ENCODE results near the gene ATP9B. TPM values are rescaled to one million over a fixed set of nuclear protein-coding genes. Genes with fewer than 3 reads are reported as not detected.
"Not testable (repeated sequence)": the region's sequence is repeated elsewhere in the genome, so short reads cannot be mapped to it uniquely, and the experiment has no call there.

ATP9B gene
- total RNA-seq, 3 donors from 2014 or later (not counting 1 experiment from before 2014, with no cell fraction given) = 66.0 to 78.9 (median 68.0) TPM

- Histone ChIP-seq H3K36me3 (ENCODE audit: control insufficient read depth, insufficient read depth, low read length) (peaks cover 3% of the 10 kb centered on the region), H3K27me3 (ENCODE audit: control insufficient read depth, insufficient read depth, low read length) (no peaks in the 10 kb centered on the region), H3K4me3 (ENCODE audit: low read length) (no peak overlapping the region), H3K4me1 (ENCODE audit: control insufficient read depth, insufficient read depth, low read length) (no peaks in the 10 kb centered on the region), H3K27ac (ENCODE audit: low read length) (no peak overlapping the region), H3K9me3 (ENCODE audit: control insufficient read depth, insufficient read depth, low read length) (no peaks in the 10 kb centered on the region)
- Mint-ChIP-seq H3K4me1 (peaks cover 42 to 73% of the 10 kb centered on the region in 2 donors), H3K36me3 (peaks cover 10% of the 10 kb centered on the region), H3K27me3 (ENCODE audit: low read depth in 2 of 2) (no peaks in the 10 kb centered on the region), H3K9me3 (no peaks in the 10 kb centered on the region), H3K4me3 (no peak overlapping the region), H3K27ac (peak overlapping the region; percentile 52 to 63)
- no peak for DNase-seq
- no peak for ATAC-seq
- 92% methylated on average over 1 of the region's 1 CpG for WGBS (ENCODE audit: insufficient coverage)
- TF ChIP-seq CTCF (IDR thresholded peaks at IDR 0.05) = no peak
- intact Hi-C loops (cut with micrococcal nuclease) = no loop called here
Observed at GRCh38 chr18:79077181-79077580, 8.0 kb downstream of the ATP9B start.

GRCh38 chr18:79078791-79079190 lies 9.6 kb downstream of the ATP9B start:
- Mint-ChIP-seq H3K27ac (peak overlapping the region in 1 of 2 donors; percentile 39), H3K4me1 (peaks cover 39 to 70% of the 10 kb centered on the region in 2 donors)
- H3K27me3 Mint-ChIP-seq (ENCODE audit: low read depth in 2 of 2); H3K4me1 ChIP-seq (ENCODE audit: control insufficient read depth, insufficient read depth, low read length); H3K27me3 ChIP-seq (ENCODE audit: control insufficient read depth, insufficient read depth, low read length); ATAC-seq; H3K4me3 ChIP-seq (ENCODE audit: low read length); H3K36me3 Mint-ChIP-seq; H3K9me3 ChIP-seq (ENCODE audit: control insufficient read depth, insufficient read depth, low read length); intact Hi-C loops (cut with micrococcal nuclease); DNase-seq; H3K27ac ChIP-seq (ENCODE audit: low read length); H3K4me3 Mint-ChIP-seq; H3K36me3 ChIP-seq (ENCODE audit: control insufficient read depth, insufficient read depth, low read length); H3K9me3 Mint-ChIP-seq: not testable (repeated sequence)
- 97% methylated on average over 3 of the region's 5 CpGs for WGBS (ENCODE audit: insufficient coverage)

GRCh38 chr18:79092874-79093273 lies 23.7 kb downstream of the ATP9B start:
- Mint-ChIP-seq H3K36me3 (no peaks in the 10 kb centered on the region), H3K27me3 (ENCODE audit: low read depth in 2 of 2) (no peaks in the 10 kb centered on the region), H3K4me1 (peaks cover 39 to 48% of the 10 kb centered on the region in 2 donors), H3K27ac (no peak overlapping the region), H3K4me3 (no peak overlapping the region), H3K9me3 (no peaks in the 10 kb centered on the region)
- Histone ChIP-seq H3K27me3 (ENCODE audit: control insufficient read depth, insufficient read depth, low read length) (no peaks in the 10 kb centered on the region), H3K4me3 (ENCODE audit: low read length) (no peak overlapping the region), H3K4me1 (ENCODE audit: control insufficient read depth, insufficient read depth, low read length) (no peaks in the 10 kb centered on the region), H3K27ac (ENCODE audit: low read length) (no peak overlapping the region), H3K9me3 (ENCODE audit: control insufficient read depth, insufficient read depth, low read length) (no peaks in the 10 kb centered on the region), H3K36me3 (ENCODE audit: control insufficient read depth, insufficient read depth, low read length) (no peaks in the 10 kb centered on the region)
- intact Hi-C loops (cut with micrococcal nuclease) = no loop called here
- no peak for TF ChIP-seq CTCF (IDR thresholded peaks at IDR 0.05)
- 43% methylated on average over 1 of the region's 3 CpGs for WGBS (ENCODE audit: insufficient coverage)
- ATAC-seq (no peak), DNase-seq (no peak)

- no peaks in the 10 kb centered on the region for H3K9me3 Mint-ChIP-seq
- intact Hi-C loops (cut with micrococcal nuclease) = no loop called here
- 93% methylated on average over 3 of the region's 3 CpGs for WGBS (ENCODE audit: insufficient coverage)
- no peaks in the 10 kb centered on the region for H3K9me3 ChIP-seq (ENCODE audit: control insufficient read depth, insufficient read depth, low read length)
- H3K27me3 ChIP-seq (ENCODE audit: control insufficient read depth, insufficient read depth, low read length) = no peaks in the 10 kb centered on the region
- TF ChIP-seq CTCF (IDR thresholded peaks at IDR 0.05) = no peak
- ATAC-seq = no peak
- H3K27me3 Mint-ChIP-seq (ENCODE audit: low read depth in 2 of 2) = no peaks in the 10 kb centered on the region
- no peaks in the 10 kb centered on the region for H3K36me3 Mint-ChIP-seq
- DNase-seq = no peak
- no peak overlapping the region for H3K4me3 ChIP-seq (ENCODE audit: low read length)
- H3K4me1 Mint-ChIP-seq = peaks cover 39 to 48% of the 10 kb centered on the region in 2 donors
- no peak overlapping the region for H3K27ac ChIP-seq (ENCODE audit: low read length)
- H3K4me1 ChIP-seq (ENCODE audit: control insufficient read depth, insufficient read depth, low read length) = no peaks in the 10 kb centered on the region
- no peak overlapping the region for H3K4me3 Mint-ChIP-seq
- no peak overlapping the region for H3K27ac Mint-ChIP-seq
- no peaks in the 10 kb centered on the region for H3K36me3 ChIP-seq (ENCODE audit: control insufficient read depth, insufficient read depth, low read length)
Observed at GRCh38 chr18:79093986-79094385, 24.8 kb downstream of the ATP9B start.

All from natural killer cell (primary cell).